GM19324 (cell line): ENCODE measurements around the gene CCNE1.
"Not testable (repeated sequence)": the region's sequence is repeated elsewhere in the genome, so short reads cannot be mapped to it uniquely, and the experiment has no call there.

Experiments
- ATAC-seq: cut with Tn5 transposase; IDR thresholded peaks from one replicate; pipeline ENCODE4 v1.9.1; 2021; ENCODE audit warnings: mild to moderate bottlenecking, moderate library complexity; ENCODE audit not compliant: unreplicated experiment, low FRiP score

The CCNE1 gene

GRCh38 chr19:29812080-29812880 lies 489 bp downstream of the CCNE1 start:
- peak; percentile 21 for ATAC-seq

GRCh38 chr19:29812881-29813275 lies 1.1 kb downstream of the CCNE1 start:
- no peak for ATAC-seq

GRCh38 chr19:29813642-29814041 lies 1.9 kb downstream of the CCNE1 start:
- ATAC-seq = no peak

GRCh38 chr19:29815231-29815630 lies 3.4 kb downstream of the CCNE1 start:
- ATAC-seq = peak; percentile 34

GRCh38 chr19:29817316-29817715 lies 5.5 kb downstream of the CCNE1 start:
- no peak for ATAC-seq

- no peak for ATAC-seq
Measured at GRCh38 chr19:29819300-29819699, 7.5 kb downstream of the CCNE1 start.

- ATAC-seq = no peak
Measured at GRCh38 chr19:29819986-29820385, 8.2 kb downstream of the CCNE1 start.

- ATAC-seq = no peak
Measured at GRCh38 chr19:29823581-29824330, 12.0 kb downstream of the CCNE1 start.

- not testable (repeated sequence) for ATAC-seq
Measured at GRCh38 chr19:29825263-29825662, 13.5 kb downstream of the CCNE1 start.

GRCh38 chr19:29831041-29831548 lies 19.3 kb downstream of the CCNE1 start:
- no peak for ATAC-seq

- ATAC-seq = no peak
Measured at GRCh38 chr19:29831686-29832085, 19.9 kb downstream of the CCNE1 start.

- ATAC-seq = no peak
Measured at GRCh38 chr19:29832801-29833200, 21.0 kb downstream of the CCNE1 start.

- ATAC-seq = no peak
Measured at GRCh38 chr19:29833614-29834261, 21.9 kb downstream of the CCNE1 start.

GRCh38 chr19:29834991-29835846 lies 23.4 kb downstream of the CCNE1 start:
- no peak for ATAC-seq

- no peak for ATAC-seq
Measured at GRCh38 chr19:29836409-29836825, 24.6 kb downstream of the CCNE1 start.

GRCh38 chr19:29837448-29837981 lies 25.7 kb downstream of the CCNE1 start:
- peak; percentile 68 for ATAC-seq

- no peak for ATAC-seq
Measured at GRCh38 chr19:29837996-29838395, 26.2 kb downstream of the CCNE1 start.

- no peak for ATAC-seq
Measured at GRCh38 chr19:29840066-29840950, 28.5 kb downstream of the CCNE1 start.

- no peak for ATAC-seq
Measured at GRCh38 chr19:29841209-29841558, 29.4 kb downstream of the CCNE1 start.
